Natural killer cell treated with Interleukin-12 subunit alpha and Interleukin-12 subunit beta and Interleukin-15 and Interleukin-18, amount 100 ng/mL, for 72 hours (primary cell): ENCODE data around the gene LOXL4. TPM values are rescaled to one million over a fixed set of nuclear protein-coding genes. Genes with fewer than 3 reads are reported as not detected.

Experiments
- ATAC-seq, 2 donors: fragments of 150-1000 bp; cut with Tn5 transposase in 1 of 2; sonication (Bioruptor Pico), chemical (Tn5 transposase) in 1 of 2; 2 replicates each; pipeline ENCODE4 v1.10.0; 2021
- DNase-seq: peaks from one replicate; pipeline ENCODE4 v3.0.0; 2022; ENCODE audit warnings: low spot score
- H3K27ac Mint-ChIP-seq, 2 donors: 1 replicate in 1 of 2; 2 replicates in 1 of 2; pipeline ENCODE4 v1.8.0; 2022; ENCODE audit warnings: mixed read lengths in 2 of 2, mild to moderate bottlenecking in 1 of 2, moderate library complexity in 1 of 2
- H3K27me3 Mint-ChIP-seq, 2 donors: 1 replicate in 1 of 2; 2 replicates in 1 of 2; pipeline ENCODE4 v1.8.0; 2022; ENCODE audit warnings: mixed read lengths in 2 of 2
- H3K36me3 Mint-ChIP-seq: one replicate; pipeline ENCODE4 v1.8.0; 2022; ENCODE audit warnings: mixed read lengths
- H3K4me1 Mint-ChIP-seq, 2 donors: 1 replicate in 1 of 2; 2 replicates in 1 of 2; pipeline ENCODE4 v1.8.0; 2022; ENCODE audit warnings: low read depth in 2 of 2, mixed read lengths in 2 of 2, mild to moderate bottlenecking in 1 of 2
- H3K4me3 Mint-ChIP-seq: one replicate; pipeline ENCODE4 v1.8.0; 2022; ENCODE audit warnings: mixed read lengths
- H3K9me3 Mint-ChIP-seq: 2 replicates; pipeline ENCODE4 v1.8.0; 2022; ENCODE audit warnings: mixed read lengths
- total RNA-seq, 2 donors: library from RNA; stranded (reverse); gene quantifications; one replicate each; pipeline ENCODE4 v1.2.3, GENCODE V29; 2022

Gene LOXL4
- total RNA-seq, 2 donors from 2014 or later, result not detected

DNA sequence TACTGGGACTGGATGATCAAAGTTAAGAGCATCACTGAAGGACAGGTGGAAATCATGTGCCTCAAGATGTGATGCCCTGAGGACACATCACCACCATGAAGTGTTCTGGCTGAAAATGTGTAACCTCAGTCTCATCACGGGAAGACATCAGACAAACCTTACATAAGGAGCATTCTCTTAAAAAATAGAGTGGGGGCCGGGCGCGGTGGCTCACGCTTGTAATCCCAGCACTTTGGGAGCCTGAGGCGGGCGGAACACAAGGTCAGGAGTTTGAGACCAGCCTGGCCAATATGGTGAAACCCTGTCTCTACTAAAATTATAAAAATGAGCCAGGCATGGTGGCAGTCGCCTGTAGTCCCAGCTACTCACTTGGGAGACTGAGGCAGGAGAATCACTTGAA is 65.6 kb downstream of the LOXL4 start:
- Mint-ChIP-seq H3K27me3 (no peaks in the 10 kb centered on the region), H3K4me3 (no peak overlapping the region), H3K9me3 (no peaks in the 10 kb centered on the region), H3K4me1 (peaks cover 12 to 15% of the 10 kb centered on the region in 2 donors), H3K36me3 (no peaks in the 10 kb centered on the region), H3K27ac (no peak overlapping the region)
- ATAC-seq (no peak), DNase-seq (no peak)

GRCh38 chr10:98201760-98202159 is 66.2 kb downstream of the LOXL4 start:
- DNase-seq (no peak), ATAC-seq (no peak)
- H3K27me3 Mint-ChIP-seq, result no peaks in the 10 kb centered on the region
- H3K36me3 Mint-ChIP-seq, result no peaks in the 10 kb centered on the region
- H3K4me1 Mint-ChIP-seq, result peaks cover 14 to 17% of the 10 kb centered on the region in 2 donors
- H3K9me3 Mint-ChIP-seq, result no peaks in the 10 kb centered on the region
- no peak overlapping the region for H3K27ac Mint-ChIP-seq
- H3K4me3 Mint-ChIP-seq, result no peak overlapping the region

Other genes starting within 250 kb of the LOXL4 start
- not detected for gene CRTAC1, start 237.6 kb downstream of the LOXL4 start, total RNA-seq
- 10 to 100 TPM; 23.0 to 28.9 TPM for gene R3HCC1L, start 133.5 kb downstream of the LOXL4 start, total RNA-seq
- gene PYROXD2, start 147.0 kb upstream of the LOXL4 start, total RNA-seq, result 1 to 10 TPM; 6.1 to 7.2 TPM
- gene HPS1, start 178.7 kb upstream of the LOXL4 start, total RNA-seq, result 100 to 1,000 TPM in 1 of 2 donors, 10 to 100 TPM in 1; 78.8 to 124 TPM